Medulla oblongata (tissue), 1 donor: ENCODE results near the gene CRYBG1.
"Not testable (repeated sequence)": the region's sequence is repeated elsewhere in the genome, so short reads cannot be mapped to it uniquely, and the experiment has no call there.

Experiments
- DNase-seq: peaks from one replicate; pipeline ENCODE4 v3.0.0-alpha.2; 2015; ENCODE audit errors: extremely low spot score

Gene CRYBG1

GRCh38 chr6:106525882-106526275 lies 165.4 kb downstream of the CRYBG1 start:
- no peak for DNase-seq

DNA sequence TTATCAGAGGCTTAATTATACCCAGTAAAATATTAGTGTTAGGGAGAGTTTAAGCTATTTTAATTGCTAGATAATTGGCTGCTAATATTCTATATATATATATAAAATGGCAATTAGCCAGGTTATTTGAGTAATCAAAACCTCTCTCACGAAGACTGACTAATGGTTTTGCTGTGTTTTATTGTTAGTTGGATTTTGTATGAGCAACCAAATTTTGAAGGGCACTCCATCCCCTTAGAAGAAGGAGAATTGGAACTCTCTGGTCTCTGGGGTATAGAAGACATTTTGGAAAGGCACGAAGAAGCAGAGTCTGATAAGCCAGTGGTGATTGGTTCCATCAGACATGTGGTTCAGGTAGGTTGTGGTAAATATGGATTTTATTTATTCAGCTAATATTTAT lies 166.6 kb downstream of the CRYBG1 start:
- DNase-seq = no peak

DNA sequence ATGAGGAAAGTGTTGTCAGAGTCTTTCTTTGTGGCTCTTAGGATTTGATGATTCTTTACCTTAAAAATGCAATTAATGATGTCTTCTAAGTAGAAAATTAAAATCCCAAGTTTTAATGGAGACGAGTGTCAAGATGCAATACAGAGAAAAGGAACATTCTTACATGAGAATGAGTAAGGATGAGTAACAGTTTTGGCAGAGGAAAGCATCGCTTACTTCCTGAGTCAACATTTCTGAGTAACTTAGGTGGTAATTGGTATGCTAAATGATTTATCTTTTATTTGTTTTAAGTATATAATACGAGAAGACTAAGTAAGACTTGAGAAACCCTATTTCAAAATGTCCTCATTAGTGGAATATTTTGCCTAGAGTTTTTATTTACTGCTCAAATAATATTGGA lies 167.5 kb downstream of the CRYBG1 start:
- no peak for DNase-seq

GRCh38 chr6:106528521-106528920 lies 168.0 kb downstream of the CRYBG1 start:
- DNase-seq = no peak

GRCh38 chr6:106529438-106529837 lies 168.9 kb downstream of the CRYBG1 start:
- no peak for DNase-seq

DNA sequence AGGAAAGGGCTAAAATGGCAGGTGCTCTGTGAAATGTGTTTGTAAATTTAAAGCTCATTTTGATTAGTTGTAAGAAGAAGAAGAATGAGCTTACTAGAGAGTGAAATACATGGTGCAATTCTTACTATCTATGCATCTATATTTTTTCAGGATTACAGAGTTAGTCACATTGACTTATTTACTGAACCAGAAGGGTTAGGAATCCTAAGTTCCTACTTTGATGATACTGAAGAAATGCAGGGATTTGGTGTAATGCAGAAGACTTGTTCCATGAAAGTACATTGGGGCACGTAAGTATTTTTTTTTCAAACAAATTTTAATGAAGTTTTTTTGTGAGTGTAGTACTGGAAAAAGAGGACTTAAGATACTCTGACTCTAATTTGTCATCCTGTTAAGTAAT lies 169.5 kb downstream of the CRYBG1 start:
- DNase-seq = no peak

DNA sequence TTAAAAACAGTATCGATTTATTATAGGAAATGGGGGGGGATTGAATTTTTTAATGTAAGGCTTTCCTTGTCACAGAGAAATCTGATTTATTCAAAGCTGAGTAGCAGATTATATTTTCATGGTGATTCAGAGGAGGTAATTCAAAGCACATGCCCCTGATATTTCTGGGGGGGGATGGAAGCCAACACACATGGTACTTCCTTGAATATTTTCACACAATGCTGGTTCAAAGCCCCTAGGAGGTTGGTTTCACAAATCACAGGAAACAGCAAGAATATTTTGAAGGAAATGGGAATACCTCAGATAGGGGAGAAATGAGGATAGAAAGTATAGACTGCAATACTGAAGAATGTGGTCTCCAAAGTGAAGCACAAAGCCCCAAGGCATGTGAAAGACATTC lies 170.0 kb downstream of the CRYBG1 start:
- DNase-seq = no peak

DNA sequence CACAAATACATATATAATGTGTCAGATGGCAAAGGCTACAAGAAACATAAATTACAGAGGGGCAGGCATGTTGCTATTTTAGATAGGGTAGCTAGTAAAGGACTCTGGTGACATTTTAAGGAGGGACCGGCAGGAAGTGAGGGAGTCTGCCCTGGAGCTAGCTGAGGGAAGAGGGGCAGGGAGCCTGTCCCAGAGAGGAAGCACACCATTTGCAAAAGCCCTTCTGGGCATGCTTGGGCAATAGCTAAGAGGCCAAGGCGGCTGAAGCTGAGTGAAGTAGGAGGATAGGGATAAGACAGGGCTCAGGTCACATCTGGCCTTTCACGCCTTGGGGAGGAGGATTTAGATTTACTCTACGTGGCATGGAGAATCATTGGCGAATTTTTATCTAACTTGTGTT lies 172.5 kb downstream of the CRYBG1 start:
- DNase-seq = no peak

- no peak for DNase-seq
These were observed 173.5 kb downstream of the CRYBG1 start for GRCh38 chr6:106534004-106534403.

GRCh38 chr6:106534564-106534982 lies 174.1 kb downstream of the CRYBG1 start:
- DNase-seq = no peak

GRCh38 chr6:106535012-106535411 lies 174.5 kb downstream of the CRYBG1 start:
- no peak for DNase-seq

DNA sequence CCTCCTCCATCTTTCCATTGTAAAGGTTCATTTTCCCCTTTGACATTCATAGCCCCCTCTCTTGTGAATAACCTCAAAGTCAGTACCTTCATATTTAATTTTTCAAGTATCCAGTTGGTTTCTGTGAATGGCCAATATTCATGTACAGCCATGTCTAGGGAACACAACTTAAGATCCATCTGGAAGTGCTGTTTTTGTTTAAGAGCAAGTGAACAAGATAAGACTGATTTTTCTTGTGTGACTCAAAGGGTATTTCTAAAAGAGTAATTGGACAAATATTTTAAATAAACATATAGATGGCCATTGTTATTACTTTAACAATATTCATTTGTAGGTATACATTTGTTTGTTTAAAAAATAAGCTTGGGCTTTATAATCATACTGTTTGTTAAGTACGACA lies 175.8 kb downstream of the CRYBG1 start:
- DNase-seq = no peak

GRCh38 chr6:106536851-106537250 lies 176.3 kb downstream of the CRYBG1 start:
- DNase-seq = no peak

DNA sequence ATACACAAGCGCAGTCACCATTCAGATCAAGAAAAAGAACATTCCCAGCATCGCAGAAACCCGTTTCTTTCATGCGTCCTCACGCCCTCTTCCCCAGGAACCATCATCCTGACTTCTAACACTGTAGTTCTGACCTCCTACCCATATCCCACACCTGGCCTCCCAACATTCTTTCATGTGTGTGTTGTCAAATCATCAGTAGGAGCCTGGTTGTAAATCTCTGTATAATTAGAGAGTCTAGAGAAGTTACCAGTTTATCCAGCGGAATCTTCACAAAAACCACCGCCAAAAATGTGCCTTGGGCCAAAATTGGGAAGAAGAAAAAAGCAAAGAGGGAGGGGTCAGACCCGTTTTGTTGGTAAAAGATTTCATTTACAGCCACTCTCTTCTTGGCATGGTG lies 177.1 kb downstream of the CRYBG1 start:
- no peak for DNase-seq

- DNase-seq = no peak
These were observed 177.6 kb downstream of the CRYBG1 start for GRCh38 chr6:106538145-106538544.

DNA sequence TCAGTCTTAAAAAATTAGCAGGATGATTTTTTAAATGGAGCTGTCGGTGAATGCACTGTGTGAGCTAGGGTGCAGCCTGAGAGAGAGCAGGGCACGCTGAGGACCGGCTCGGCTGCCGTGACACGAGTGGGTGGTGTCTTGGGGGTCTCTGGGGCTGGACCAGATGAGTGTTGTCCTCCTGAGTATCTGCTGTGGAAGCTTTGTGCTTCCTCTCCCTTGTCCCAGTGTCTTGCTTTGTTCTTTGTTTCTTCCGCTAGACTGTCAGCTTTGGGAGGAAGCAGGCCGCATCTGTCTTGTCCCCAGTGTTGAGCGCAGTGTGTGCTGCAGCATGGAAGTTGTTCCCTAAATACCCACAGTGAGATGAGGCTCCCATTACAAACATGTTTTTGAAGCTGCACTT lies 179.4 kb downstream of the CRYBG1 start:
- peak; percentile 46 for DNase-seq

GRCh38 chr6:106540432-106540831 lies 179.9 kb downstream of the CRYBG1 start:
- DNase-seq = no peak

DNA sequence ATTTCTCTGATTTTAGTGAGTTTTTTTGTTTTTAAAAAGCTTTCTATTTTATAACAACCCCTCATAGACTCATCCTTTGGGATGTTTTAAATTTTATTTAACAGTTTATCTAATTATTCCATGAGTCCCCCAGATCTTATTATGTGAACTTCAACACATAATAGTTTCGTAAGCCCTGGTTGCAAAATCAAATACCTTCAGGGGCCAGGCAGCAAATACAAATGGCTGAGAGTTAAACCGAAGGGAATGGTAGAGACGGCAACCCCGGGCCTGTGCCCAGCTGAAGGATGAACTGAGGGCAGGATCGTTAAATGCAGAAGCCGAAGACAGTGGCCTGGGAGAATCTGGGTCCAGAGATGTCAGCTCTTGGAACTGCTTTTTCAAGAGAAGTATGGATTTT lies 180.4 kb downstream of the CRYBG1 start:
- DNase-seq = no peak

GRCh38 chr6:106546261-106546690 lies 185.8 kb downstream of the CRYBG1 start:
- DNase-seq = no peak

DNA sequence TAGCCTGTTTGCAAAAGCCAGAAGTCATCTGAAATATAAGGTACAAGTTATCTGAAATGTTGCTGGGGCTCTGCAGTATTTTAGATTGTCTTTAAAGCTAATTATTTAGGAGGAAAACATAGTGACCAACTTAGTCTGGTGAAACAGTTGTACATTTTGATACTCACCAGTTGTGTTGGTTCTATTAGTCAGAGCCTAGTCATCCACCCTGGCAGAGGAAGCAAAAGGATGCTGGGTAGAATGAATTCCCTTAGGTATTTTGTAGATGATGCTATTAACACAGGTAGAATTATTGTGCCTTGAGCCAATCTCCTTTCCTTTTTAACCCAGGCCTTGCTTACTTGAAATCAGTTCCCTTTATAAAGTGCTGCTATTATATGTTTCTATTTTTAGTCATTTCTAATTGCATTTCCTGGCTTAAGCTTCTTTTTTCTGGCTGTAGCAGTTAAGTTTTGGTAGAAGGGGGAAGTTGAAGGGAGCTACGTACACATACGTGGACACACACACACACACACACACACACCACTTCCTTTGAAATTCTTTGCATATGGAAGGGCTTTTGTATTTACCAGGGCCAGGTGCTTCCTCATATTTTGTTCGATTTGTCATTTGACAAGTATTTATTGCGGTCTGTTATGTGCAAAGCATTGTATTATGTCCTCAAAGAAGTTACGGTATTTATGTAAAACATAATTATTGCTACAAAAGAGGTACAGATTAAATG lies 186.3 kb downstream of the CRYBG1 start:
- DNase-seq = no peak

DNA sequence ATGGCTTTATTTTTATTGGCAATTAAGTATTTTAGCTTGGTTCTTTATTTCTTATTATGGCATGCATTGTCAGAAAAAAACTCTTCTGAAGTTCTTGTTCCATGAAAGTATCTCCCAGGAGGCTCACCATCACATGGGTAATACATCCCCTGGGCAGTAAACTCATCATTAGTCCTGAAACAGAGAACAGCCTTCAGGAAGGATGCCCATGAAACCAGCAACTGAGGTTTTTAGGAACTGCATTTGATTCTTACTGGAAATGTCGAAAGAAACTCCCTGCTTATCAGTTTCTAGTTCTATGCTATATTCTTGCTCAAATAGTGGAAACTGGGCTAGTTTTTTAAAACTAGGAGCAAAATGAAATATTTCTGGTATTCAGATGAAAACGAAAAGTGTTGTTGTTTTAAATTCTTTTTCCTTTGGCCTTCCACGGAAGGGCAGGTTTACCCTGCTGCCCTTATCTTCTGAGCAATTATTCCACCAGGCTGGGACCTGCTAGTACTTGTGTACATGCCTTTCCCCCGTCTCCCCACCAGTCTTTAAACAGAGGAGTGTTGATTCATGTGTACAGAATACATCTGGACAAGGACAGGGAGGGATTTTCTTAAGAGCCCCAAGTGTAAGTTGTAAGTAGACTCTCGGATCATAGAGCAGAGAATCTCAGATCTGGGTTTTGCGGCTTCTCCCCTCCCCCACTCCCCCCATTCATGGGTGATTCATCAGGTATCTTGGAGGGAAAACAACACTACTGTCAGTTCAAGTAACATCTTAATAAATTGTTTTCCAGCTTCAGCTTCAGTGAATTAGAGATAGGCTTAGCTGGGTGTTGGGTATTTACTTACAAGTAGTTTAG lies 187.3 kb downstream of the CRYBG1 start:
- DNase-seq = no peak

- DNase-seq = not testable (repeated sequence)
These were observed 188.5 kb downstream of the CRYBG1 start for GRCh38 chr6:106548926-106549455.

DNA sequence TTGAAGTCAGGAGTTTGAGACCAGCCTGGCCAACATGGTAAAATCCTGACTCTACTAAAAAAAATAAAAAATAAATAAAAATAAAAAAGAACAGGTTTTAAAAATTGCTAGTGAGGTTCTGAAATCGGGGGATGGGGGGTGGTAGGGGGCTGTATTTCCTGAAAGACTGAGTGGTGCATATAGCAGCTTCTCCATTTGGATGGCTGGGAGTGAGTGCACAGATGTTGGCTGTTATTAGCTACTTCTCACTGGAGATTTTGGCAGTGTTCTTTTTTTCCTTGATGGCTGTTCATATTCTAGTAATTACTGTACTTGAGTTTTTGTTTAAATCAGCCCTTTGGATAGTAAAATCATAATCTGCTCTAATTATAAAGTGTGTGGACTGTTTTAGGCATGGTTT lies 189.0 kb downstream of the CRYBG1 start:
- no peak for DNase-seq
